ENCODE data around the gene C7orf57. TPM values are rescaled to one million over a fixed set of nuclear protein-coding genes. Genes with fewer than 3 reads are reported as not detected.

Gene C7orf57
- total and polyA plus RNA-seq, 2 donors (not counting 3 experiments of a cell fraction or from before 2014, with no cell fraction given): not detected

DNA sequence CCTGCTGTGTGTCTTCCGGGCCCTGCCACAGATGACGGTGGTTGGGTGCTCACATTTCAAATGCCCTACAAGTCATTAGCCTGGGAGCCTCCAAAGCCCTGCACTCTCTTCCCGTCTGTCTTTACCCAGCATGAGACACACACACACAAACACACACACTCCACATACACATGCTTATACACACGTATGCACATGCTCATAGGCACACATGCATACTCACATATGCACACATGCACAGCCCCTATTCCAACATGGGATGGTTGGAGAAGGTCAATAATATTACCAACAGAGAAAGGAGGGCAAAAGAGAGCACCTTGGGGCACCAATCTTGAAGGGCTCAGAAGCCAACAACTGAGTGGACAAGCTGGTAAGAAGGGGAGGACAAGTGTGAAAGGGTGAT, 25.4 kb upstream of the C7orf57 start:
- no peak overlapping the region for H3K9ac ChIP-seq (replicated peaks; ENCODE audit: extremely low read depth, insufficient read depth, low read length)
- H2AFZ ChIP-seq (ENCODE audit: low read depth, low read length): no peak overlapping the region
- intact Hi-C loops (cut with micrococcal nuclease): no loop called here
- dilution Hi-C loops (cut with MboI; ENCODE audit: extremely low pct_ligation_motif_present, low sequenced_read_pairs): no loop called here
- no peaks in the 10 kb centered on the region for H3K9me3 ChIP-seq (replicated peaks; ENCODE audit: control insufficient read depth, insufficient read depth, low read length)
- peaks cover 4 to 5% of the 10 kb centered on the region in 2 experiments for H3K27me3 ChIP-seq (ENCODE audit: control insufficient read depth in 2 of 2, insufficient read depth in 2 of 2, low read length in 2 of 2)
- TF ChIP-seq POLR2AphosphoS5 (IDR thresholded peaks at IDR 0.05; ENCODE audit: insufficient read depth, low read depth, low read length) (no peak), EZH2 (IDR thresholded peaks at IDR 0.05; ENCODE audit: borderline replicate concordance, low read depth, low read length, severe bottlenecking) (no peak), MYC (IDR thresholded peaks at IDR 0.05; ENCODE audit: low read depth, low read length) (no peak), POLR2A (IDR thresholded peaks at IDR 0.05; ENCODE audit: low read depth, low read length) (no peak), JUN (IDR thresholded peaks at IDR 0.05; ENCODE audit: borderline replicate concordance, insufficient read depth, insufficient read length, low read depth) (no peak), GATA2 (IDR thresholded peaks at IDR 0.05; ENCODE audit: insufficient read depth, insufficient read length, low read depth, low read length) (no peak), FOS (IDR thresholded peaks at IDR 0.05; ENCODE audit: borderline replicate concordance, insufficient read depth, low read length) (no peak)
- TF ChIP-seq, protein P1, sequence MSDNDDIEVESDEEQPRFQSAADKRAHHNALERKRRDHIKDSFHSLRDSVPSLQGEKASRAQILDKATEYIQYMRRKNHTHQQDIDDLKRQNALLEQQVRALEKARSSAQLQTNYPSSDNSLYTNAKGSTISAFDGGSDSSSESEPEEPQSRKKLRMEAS (IDR thresholded peaks at IDR 0.05; ENCODE audit: insufficient read depth, insufficient read length): no peak
- TF ChIP-seq, protein P2, sequence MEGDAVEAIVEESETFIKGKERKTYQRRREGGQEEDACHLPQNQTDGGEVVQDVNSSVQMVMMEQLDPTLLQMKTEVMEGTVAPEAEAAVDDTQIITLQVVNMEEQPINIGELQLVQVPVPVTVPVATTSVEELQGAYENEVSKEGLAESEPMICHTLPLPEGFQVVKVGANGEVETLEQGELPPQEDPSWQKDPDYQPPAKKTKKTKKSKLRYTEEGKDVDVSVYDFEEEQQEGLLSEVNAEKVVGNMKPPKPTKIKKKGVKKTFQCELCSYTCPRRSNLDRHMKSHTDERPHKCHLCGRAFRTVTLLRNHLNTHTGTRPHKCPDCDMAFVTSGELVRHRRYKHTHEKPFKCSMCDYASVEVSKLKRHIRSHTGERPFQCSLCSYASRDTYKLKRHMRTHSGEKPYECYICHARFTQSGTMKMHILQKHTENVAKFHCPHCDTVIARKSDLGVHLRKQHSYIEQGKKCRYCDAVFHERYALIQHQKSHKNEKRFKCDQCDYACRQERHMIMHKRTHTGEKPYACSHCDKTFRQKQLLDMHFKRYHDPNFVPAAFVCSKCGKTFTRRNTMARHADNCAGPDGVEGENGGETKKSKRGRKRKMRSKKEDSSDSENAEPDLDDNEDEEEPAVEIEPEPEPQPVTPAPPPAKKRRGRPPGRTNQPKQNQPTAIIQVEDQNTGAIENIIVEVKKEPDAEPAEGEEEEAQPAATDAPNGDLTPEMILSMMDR (IDR thresholded peaks at IDR 0.05; ENCODE audit: extremely low read depth in 1 of 2, insufficient read depth in 1 of 2, low read depth in 1 of 2, low read length in 2 of 2): no peak
- H3K4me3 ChIP-seq (replicated peaks in 1 of 3; ENCODE audit: insufficient read depth in 1 of 3, low read depth in 1 of 3, low read length in 3 of 3): no peak overlapping the region
- no peaks in the 10 kb centered on the region for H4K20me1 ChIP-seq (replicated peaks; ENCODE audit: control insufficient read depth, extremely low read depth, insufficient read depth, low read length)
- H3K4me2 ChIP-seq (ENCODE audit: insufficient read depth, low read length): no peak overlapping the region
- POLR2A ChIA-PET: no interaction called here
- H3K27ac ChIP-seq (ENCODE audit: insufficient read depth, low read depth, low read length): no peak overlapping the region
- H3K9me1 ChIP-seq (replicated peaks; ENCODE audit: control insufficient read depth, extremely low read depth, insufficient read depth, low read length): no peaks in the 10 kb centered on the region
- BruUV-seq (replicated peaks): no TSS peak
- FAIRE-seq: no peak
- no peaks in the 10 kb centered on the region for H3K4me1 ChIP-seq (ENCODE audit: control insufficient read depth, extremely low read depth, insufficient read depth, low read length)
- CTCF ChIA-PET: no interaction called here
- H3K79me2 ChIP-seq (ENCODE audit: control insufficient read depth, insufficient read depth, low read length): no peaks in the 10 kb centered on the region
- no peaks in the 10 kb centered on the region for H3K36me3 ChIP-seq (ENCODE audit: control insufficient read depth in 2 of 2, extremely low read depth in 1 of 2, insufficient read depth in 2 of 2, low read length in 2 of 2)
- DNase-seq (ENCODE audit: low read depth, low spot score): no peak
